GM23248 (cell line): ENCODE measurements around the gene C2CD4C. TPM values are rescaled to one million over a fixed set of nuclear protein-coding genes. Genes with fewer than 3 reads are reported as not detected.

Source experiments
- DNase-seq: peaks from one replicate; pipeline ENCODE4 v3.0.0-alpha.2; 2015
- H2AFZ ChIP-seq: fragments of 200-600 bp; sonication (generic); 2 replicates; pipeline ENCODE4 v1.6.1; 2016; ENCODE audit warnings: antibody characterized with exemption
- H3F3A ChIP-seq: fragments of 200-600 bp; sonication (generic); 2 replicates; pipeline ENCODE4 v1.6.1; 2016; ENCODE audit warnings: mild to moderate bottlenecking, antibody characterized with exemption, mixed run types; ENCODE audit not compliant: insufficient read depth
- H3K27ac ChIP-seq: fragments of 200-600 bp; sonication (generic); 2 replicates; pipeline ENCODE4 v1.5.1; 2016; ENCODE audit warnings: mild to moderate bottlenecking
- H3K27me3 ChIP-seq: fragments of 200-600 bp; sonication (generic); replicated peaks from 2 replicates; pipeline ENCODE4 v1.6.1; 2016; ENCODE audit warnings: mild to moderate bottlenecking; ENCODE audit not compliant: insufficient read depth
- H3K36me3 ChIP-seq: fragments of 200-600 bp; sonication (generic); 2 replicates; pipeline ENCODE4 v1.6.1; 2016; ENCODE audit warnings: low read depth, mild to moderate bottlenecking
- H3K4me1 ChIP-seq: fragments of 200-600 bp; sonication (generic); 2 replicates; pipeline ENCODE4 v1.6.1; 2016; ENCODE audit warnings: mild to moderate bottlenecking; ENCODE audit not compliant: insufficient read depth
- H3K4me2 ChIP-seq: fragments of 200-600 bp; sonication (generic); one replicate; pipeline ENCODE4 v1.6.1; 2016; ENCODE audit warnings: mild to moderate bottlenecking; ENCODE audit not compliant: unreplicated experiment
- H3K4me3 ChIP-seq: fragments of 200-600 bp; sonication (generic); 2 replicates; pipeline ENCODE4 v1.5.1; 2016; ENCODE audit warnings: mild to moderate bottlenecking
- H3K79me2 ChIP-seq: fragments of 200-600 bp; sonication (generic); 2 replicates; pipeline ENCODE4 v1.6.1; 2016; ENCODE audit warnings: mild to moderate bottlenecking; ENCODE audit not compliant: insufficient read depth
- H3K9ac ChIP-seq: fragments of 200-600 bp; sonication (generic); 2 replicates; pipeline ENCODE4 v1.6.1; 2016; ENCODE audit warnings: mild to moderate bottlenecking
- H3K9me2 ChIP-seq: fragments of 200-600 bp; sonication (generic); 2 replicates; pipeline ENCODE4 v1.6.1; 2016; ENCODE audit warnings: mixed run types, mild to moderate bottlenecking, moderate library complexity; ENCODE audit not compliant: insufficient read depth
- H3K9me3 ChIP-seq: fragments of 200-600 bp; sonication (generic); one replicate; pipeline ENCODE4 v1.6.1; 2017; ENCODE audit warnings: low read depth
- H4K20me1 ChIP-seq: fragments of 200-600 bp; sonication (generic); 2 replicates; pipeline ENCODE4 v1.6.0; 2016; ENCODE audit not compliant: insufficient read depth
- EZH2 ChIP-seq: fragments of 200-600 bp; sonication (generic); IDR thresholded peaks from 2 replicates; pipeline ENCODE4 v1.6.1; 2018; ENCODE audit warnings: antibody characterized with exemption, mild to moderate bottlenecking; ENCODE audit not compliant: insufficient read depth, poor library complexity, severe bottlenecking
- EZH2phosphoT487 ChIP-seq: fragments of 200-600 bp; sonication (generic); IDR thresholded peaks from 2 replicates; pipeline ENCODE4 v1.6.1; 2018; ENCODE audit warnings: antibody characterized with exemption, moderate library complexity, mild to moderate bottlenecking, low read depth; ENCODE audit not compliant: insufficient read depth
- WGBS, 2 experiments: methylation state at CpG; one replicate each; pipeline ENCODE4 v1.1.6; 2015 to 2017; ENCODE audit warnings: low lambda C conversion rate in 2 of 2, low coverage in 1 of 2; ENCODE audit errors: missing lambda C conversion rate in 2 of 2; 5-methylcytosine and 5-hydroxymethylcytosine counted together
- in situ Hi-C: fragments of 300-500 bp; cut with MboI; formaldehyde crosslinking; loops from 2 replicates; pipeline ENCODE4 v1.15.0; 2020
- polyA plus RNA-seq: library from polyadenylated mRNA; unstranded; fragments of >200 nt; fragmentation: Nextera tagmentation; extraction: Ambion mirVana; gene quantifications from 2 replicates; pipeline ENCODE4 v1.2.1, GENCODE V29; 2016
- total RNA-seq: library from RNA; depleted of rRNA; stranded (reverse); fragments of >200 nt; shearing (Covaris generic); gene quantifications from 2 replicates; pipeline ENCODE4 v1.2.3, GENCODE V29; 2014

Gene C2CD4C
- total and polyA plus RNA-seq, 2 experiments from 2014 or later = 0.05 to 0.32 TPM

GRCh38 chr19:409516-410242 lies 732 bp upstream of the C2CD4C start:
- Histone ChIP-seq H3K9me3 (no peaks in the 10 kb centered on the region), H3K79me2 (no peaks in the 10 kb centered on the region), H2AFZ (no peak overlapping the region), H3K4me3 (no peak overlapping the region), H3K36me3 (no peaks in the 10 kb centered on the region), H3K4me1 (no peaks in the 10 kb centered on the region), H4K20me1 (no peaks in the 10 kb centered on the region), H3K27me3 (peaks cover 25% of the 10 kb centered on the region), H3K9me2 (no peaks in the 10 kb centered on the region), H3K9ac (no peak overlapping the region), H3K4me2 (no peak overlapping the region), H3K27ac (no peak overlapping the region), H3F3A (no peaks in the 10 kb centered on the region)
- peak; percentile 70 for TF ChIP-seq EZH2
- TF ChIP-seq EZH2phosphoT487 = peak; percentile 55; the same call in 1 of the 2 replicates
- no peak for DNase-seq
- WGBS, 2 experiments = 3 to 4% methylated on average over 14 to 23 of the region's 23 CpGs
- in situ Hi-C loops = no loop called here

GRCh38 chr19:408441-408901 lies 476 bp downstream of the C2CD4C start:
- no peak for DNase-seq
- Histone ChIP-seq H3K27me3 (peaks cover 25% of the 10 kb centered on the region), H3K9me2 (no peaks in the 10 kb centered on the region), H3K36me3 (no peaks in the 10 kb centered on the region), H3K9ac (no peak overlapping the region), H3K9me3 (no peaks in the 10 kb centered on the region), H2AFZ (no peak overlapping the region), H3K27ac (no peak overlapping the region), H4K20me1 (no peaks in the 10 kb centered on the region), H3K4me3 (peak overlapping the region; percentile 45; the same call in 1 of the 2 replicates), H3K4me1 (no peaks in the 10 kb centered on the region), H3F3A (no peaks in the 10 kb centered on the region), H3K79me2 (no peaks in the 10 kb centered on the region), H3K4me2 (peak overlapping the region; percentile 57)
- TF ChIP-seq EZH2phosphoT487 (no peak), EZH2 (no peak)
- WGBS, 2 experiments = 4% methylated on average over 7 to 27 of the region's 30 CpGs
- in situ Hi-C loops = no loop called here

DNA sequence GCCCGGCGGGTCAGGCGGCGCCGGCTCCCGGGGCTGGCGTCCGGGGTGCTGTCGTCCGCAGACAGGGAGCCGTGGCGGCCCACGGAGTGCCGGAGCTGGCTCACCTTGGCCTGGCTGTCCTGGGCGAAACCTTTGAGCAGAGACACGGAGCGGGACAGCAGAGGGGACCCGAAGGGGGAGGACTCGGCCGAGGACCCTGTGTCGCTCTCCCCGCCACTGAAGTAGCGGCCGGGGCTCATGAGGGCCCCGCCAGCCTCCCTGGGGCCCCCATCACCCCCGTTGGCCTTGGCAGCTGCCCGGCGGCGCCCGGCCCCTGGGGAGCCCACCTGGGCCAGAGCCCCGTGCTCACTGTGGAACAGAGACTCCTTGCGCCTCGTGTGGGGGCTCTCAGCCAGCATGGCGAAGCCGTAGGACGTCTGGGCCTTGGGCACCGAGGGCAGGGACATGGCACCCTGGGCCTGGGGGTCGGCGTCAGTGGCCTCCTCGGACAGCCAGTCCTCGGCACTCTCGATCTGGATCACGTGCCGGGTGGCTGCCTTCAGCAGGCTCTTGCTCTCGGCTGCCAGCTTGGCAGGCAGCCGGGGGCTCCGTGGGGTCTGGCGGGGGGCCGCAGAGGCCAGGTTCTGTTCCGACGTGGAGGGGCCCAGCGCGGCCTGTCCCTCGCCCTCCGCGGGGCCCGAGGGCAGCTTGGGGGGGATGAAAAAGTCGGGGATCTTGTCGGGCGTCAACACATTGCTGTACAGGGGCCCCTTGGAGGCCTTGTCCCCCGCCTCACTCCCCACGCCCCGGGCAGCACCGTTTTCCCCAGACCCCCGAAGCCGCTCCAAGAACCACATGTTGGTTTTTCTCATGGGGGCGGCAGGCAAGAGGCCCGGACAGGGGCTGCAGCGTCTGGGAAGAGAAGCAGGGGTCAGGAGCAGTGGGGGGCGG lies 1.2 kb downstream of the C2CD4C start:
- Histone ChIP-seq H3K9me3 (no peaks in the 10 kb centered on the region), H3K36me3 (no peaks in the 10 kb centered on the region), H2AFZ (no peak overlapping the region), H3K79me2 (no peaks in the 10 kb centered on the region), H4K20me1 (no peaks in the 10 kb centered on the region), H3K4me2 (no peak overlapping the region), H3K4me3 (no peak overlapping the region), H3K4me1 (no peaks in the 10 kb centered on the region), H3K9me2 (no peaks in the 10 kb centered on the region), H3K27me3 (peaks cover 25% of the 10 kb centered on the region), H3K9ac (no peak overlapping the region), H3K27ac (no peak overlapping the region), H3F3A (no peaks in the 10 kb centered on the region)
- in situ Hi-C loops = no loop called here
- 47 to 56% methylated on average over 47 to 58 of the region's 70 CpGs for whole genome bisulfite sequencing, 2 experiments
- TF ChIP-seq EZH2 (no peak), EZH2phosphoT487 (no peak)
- no peak for DNase-seq

- no peaks in the 10 kb centered on the region for H3K9me3 ChIP-seq
- DNase-seq = peak; percentile 17
- H3K4me3 ChIP-seq = no peak overlapping the region
- H3K27me3 ChIP-seq = peaks cover 25% of the 10 kb centered on the region
- TF ChIP-seq EZH2phosphoT487 = no peak
- no peak for TF ChIP-seq EZH2
- H3K27ac ChIP-seq = no peak overlapping the region
- no peaks in the 10 kb centered on the region for H3K79me2 ChIP-seq
- H3F3A ChIP-seq = no peaks in the 10 kb centered on the region
- H3K4me1 ChIP-seq = no peaks in the 10 kb centered on the region
- no peak overlapping the region for H2AFZ ChIP-seq
- 63 to 66% methylated on average over 41 to 48 of the region's 48 CpGs for WGBS, 2 experiments
- H3K9me2 ChIP-seq = no peaks in the 10 kb centered on the region
- H3K36me3 ChIP-seq = no peaks in the 10 kb centered on the region
- no peak overlapping the region for H3K9ac ChIP-seq
- no peak overlapping the region for H3K4me2 ChIP-seq
- in situ Hi-C loops = no loop called here
- no peaks in the 10 kb centered on the region for H4K20me1 ChIP-seq
Observed at GRCh38 chr19:406971-407510, 1.9 kb downstream of the C2CD4C start.
